Measurements from ENCODE around the gene MACROD2.
"Not testable (repeated sequence)": the region's sequence is repeated elsewhere in the genome, so short reads cannot be mapped to it uniquely, and the experiment has no call there.

MACROD2 gene

GRCh38 chr20:15515691-15516090, 1520.4 kb downstream of the MACROD2 start:
- DNase-seq (ENCODE audit: low read depth in 2 of 2), result no peak

DNA sequence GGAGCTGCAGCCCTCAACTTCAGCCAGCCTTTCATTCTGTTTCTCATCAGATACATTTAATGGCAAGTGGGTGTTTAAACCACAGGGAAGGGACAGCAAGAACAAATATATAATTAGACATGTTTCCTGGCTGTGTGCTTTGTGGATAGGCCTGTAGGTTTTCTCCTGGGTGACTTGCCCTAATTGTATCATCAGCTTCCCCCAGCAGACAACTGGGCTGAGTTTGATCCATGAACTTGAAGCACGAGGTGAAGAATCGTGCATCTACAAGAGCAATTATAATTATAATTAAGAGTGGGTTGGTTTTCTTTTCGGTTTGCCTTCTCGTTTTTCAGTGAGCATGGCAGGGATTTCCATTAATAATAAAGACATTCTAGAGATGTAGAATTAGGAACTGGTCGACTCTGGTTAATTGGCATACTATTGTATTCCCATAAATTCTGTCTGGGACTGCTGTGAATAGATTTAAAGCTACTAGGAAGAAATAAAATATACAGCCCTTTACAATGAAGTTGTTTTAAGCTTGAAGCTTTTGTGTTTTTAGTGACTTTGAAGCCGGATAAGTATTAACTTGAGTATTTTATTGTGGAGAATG, 1525.7 kb downstream of the MACROD2 start:
- DNase-seq (ENCODE audit: low read depth in 2 of 2), result no peak

DNA sequence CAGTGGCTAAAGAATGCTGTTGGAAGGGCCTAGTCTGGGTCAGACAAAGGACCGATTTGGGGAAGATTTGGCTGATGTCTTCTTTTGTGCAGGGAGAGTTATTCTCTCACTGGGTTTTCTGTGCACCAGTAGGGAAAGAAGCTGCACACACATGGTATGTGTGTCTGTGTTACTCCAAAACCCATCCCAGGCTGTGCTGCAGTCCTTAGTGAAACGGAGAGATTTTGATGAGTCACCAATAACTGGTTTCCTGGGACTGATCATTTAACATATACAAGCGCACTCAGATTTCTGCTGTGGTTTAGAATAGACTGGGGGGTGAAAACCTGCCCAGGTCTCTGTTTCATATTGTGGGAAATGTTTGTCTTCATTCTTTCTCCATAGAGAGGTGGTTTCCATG, 1528.1 kb downstream of the MACROD2 start:
- DNase-seq (ENCODE audit: low read depth in 2 of 2), result no peak

DNA sequence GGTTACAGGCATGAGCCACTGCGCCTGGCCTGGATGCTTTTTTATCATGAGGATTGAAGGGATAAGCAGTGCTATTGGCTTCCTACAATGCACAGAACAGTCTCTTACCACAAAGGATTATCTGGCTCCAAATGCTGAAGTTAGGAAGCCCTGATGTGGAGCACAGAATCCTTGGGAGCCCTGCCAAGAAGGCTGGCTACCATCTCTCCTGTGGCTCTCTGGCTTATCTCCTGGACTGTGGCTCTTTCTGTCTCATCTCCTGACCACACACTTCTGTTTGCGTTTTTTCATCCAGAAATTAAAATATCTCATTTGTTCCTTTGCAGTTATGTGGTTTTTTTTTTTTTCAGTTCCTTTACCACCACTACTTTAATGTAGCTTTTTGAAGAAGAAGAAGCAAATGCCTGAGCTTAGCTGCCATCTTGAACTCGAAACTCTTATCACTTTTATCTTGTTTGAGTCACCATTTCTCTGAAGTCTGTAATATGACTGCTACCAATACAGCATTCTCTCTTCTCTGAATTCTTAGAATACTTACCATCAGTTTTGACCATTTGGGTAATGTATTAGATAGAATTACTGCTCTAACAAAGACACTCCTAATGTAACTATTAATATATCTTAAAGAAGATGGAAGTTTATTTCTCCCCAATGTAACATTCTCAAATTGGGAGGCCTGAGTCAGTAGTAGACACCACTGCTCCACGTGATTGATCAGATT, 1533.2 kb downstream of the MACROD2 start:
- DNase-seq (ENCODE audit: low read depth in 2 of 2), result no peak

DNA sequence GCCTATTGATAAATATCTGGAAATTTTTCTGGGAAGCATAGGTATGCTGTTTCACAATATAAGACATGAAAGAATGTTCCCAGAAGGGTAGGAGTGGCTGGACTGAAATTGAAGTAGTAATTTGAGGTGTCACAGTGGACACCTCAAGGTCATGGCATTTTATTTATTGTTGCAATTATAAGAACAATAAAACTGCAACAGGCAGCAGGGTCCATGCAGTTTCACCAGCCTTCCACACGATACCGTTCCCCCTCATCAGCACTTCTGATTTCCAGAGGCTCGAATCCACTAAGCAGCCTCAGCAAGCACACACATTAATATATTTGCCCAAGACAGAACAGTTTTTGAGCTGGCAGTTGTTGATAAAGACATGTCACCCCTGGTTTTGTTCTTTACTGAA, 1540.5 kb downstream of the MACROD2 start:
- no peak for DNase-seq (ENCODE audit: low read depth in 2 of 2)

DNA sequence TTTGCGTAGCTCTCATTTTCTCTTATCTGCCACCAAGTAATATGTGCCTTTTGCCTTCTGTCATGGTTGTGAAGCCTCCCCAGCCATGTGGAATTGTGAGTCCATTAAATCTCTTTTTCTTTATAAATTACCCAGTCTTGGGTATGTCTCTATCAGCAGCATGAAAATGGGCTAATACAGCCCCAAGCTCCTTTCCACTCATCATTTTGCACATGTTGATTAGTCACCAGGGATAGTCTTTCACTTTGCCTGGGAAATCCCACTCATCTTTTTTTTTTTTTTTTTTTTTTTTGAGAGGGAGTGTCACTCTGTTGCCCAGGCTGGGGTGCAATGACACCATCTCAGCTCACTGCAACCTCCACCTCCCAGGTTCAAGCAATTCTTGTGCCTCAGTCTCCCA, 1541.9 kb downstream of the MACROD2 start:
- not testable (repeated sequence) for DNase-seq (ENCODE audit: low read depth in 2 of 2)

GRCh38 chr20:15542655-15543054, 1547.3 kb downstream of the MACROD2 start:
- DNase-seq (ENCODE audit: low read depth in 2 of 2), result no peak

- DNase-seq (ENCODE audit: low read depth in 2 of 2), result no peak
These were observed 1549.4 kb downstream of the MACROD2 start for GRCh38 chr20:15544742-15545141.

DNA sequence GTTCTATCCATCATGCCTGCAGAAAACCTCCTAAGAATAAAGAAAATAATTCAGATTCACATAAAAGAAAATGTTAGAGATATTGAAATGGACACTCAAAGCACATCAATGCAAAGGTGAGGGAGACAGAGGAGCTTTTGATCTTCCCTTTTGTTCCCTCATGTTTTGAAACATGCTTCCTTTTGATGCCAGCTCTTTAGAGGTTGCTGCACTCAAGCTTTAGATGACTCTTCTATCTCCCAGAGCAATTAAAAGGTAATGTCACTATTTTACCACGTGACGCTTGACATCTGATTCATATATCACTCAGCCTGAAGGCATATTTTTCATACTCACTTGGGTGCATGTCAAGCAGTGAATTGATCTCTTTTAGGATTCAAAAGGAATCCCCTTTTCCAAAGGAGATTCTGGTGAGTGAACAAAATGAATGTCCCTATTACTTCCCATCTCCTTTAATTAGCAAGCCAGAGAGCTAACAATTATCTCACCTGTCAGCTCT, 1551.3 kb downstream of the MACROD2 start:
- no peak for DNase-seq (ENCODE audit: low read depth in 2 of 2)

DNA sequence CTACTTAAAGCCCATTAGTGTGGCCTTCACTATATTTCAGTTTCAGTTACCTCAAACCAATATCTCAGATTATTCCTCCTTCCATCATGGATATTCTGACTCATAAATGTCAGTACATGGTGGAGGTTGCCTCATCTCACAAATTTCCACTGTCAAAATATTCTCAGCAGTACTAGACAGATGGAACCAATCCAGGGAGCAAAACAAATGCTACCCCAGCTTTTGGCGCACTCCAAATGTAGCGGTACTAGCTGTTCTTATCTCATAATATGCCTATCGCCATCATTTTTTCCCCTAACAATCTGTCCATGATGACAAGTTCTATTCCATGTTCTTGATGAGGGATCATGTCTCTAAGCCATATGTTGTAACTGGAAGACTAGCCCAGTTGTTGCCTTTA, 1551.8 kb downstream of the MACROD2 start:
- no peak for DNase-seq (ENCODE audit: low read depth in 2 of 2)

DNA sequence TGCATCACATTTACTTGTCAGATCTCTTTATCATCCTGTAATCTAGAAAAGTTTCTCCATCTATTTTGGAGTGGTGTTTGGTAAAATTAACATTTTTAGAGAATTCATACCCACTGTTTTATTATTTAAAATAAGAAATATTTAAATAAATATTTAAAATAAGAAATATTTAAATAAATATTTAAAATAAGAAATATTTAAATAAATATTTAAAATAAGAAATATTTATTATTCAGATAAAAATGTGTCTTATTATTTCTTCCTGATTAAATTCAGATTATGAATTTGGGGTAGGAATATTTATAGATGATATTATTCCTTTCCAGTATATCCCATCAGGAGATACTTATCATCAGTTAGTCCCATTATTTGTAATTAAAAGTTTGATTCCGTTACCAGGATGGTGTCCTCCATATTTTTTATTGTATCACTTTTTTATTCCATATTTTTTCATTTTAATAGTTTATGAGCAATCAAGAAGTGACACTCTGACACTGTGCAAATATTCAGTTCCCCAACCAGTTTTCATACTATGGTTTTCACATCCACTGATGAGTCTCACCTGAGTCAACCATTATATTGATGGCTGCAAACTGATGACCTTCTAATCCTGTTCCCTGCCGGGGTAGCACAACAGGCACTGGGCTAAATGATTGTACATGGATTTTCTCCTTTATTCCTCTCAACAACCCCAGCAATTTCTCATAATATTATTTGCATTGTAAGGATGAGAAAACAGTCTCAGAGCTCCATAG, 1555.0 kb downstream of the MACROD2 start:
- no peak for DNase-seq (ENCODE audit: low read depth in 2 of 2)

DNA sequence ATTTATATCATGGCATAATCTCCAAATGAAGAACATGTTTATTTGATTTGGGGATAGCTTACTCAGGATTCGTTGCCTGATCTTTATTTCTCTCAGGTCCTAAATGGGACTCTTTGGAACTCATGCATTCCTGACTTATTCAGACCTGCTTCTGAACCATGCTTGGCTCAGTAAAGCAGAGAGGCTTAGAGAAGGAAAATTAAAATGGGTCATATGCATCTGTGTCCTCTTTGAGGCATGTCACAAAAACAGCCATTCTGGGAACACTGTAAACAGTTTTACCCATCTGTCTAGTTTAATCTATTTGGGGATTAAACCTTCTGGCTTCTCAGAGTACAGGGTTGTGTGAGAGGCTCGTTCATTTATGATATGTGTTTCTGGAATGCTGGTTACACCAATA, 1560.6 kb downstream of the MACROD2 start:
- DNase-seq (ENCODE audit: low read depth in 2 of 2), result no peak

- no peak for DNase-seq (ENCODE audit: low read depth in 2 of 2)
These were observed 1561.6 kb downstream of the MACROD2 start for GRCh38 chr20:15556869-15557268.

- DNase-seq (ENCODE audit: low read depth in 2 of 2), result no peak
These were observed 1565.8 kb downstream of the MACROD2 start for GRCh38 chr20:15561070-15561569.

- no peak for DNase-seq (ENCODE audit: low read depth in 2 of 2)
These were observed 1566.5 kb downstream of the MACROD2 start for GRCh38 chr20:15561707-15562404.

GRCh38 chr20:15563836-15564235, 1568.5 kb downstream of the MACROD2 start:
- no peak for DNase-seq (ENCODE audit: low read depth in 2 of 2)

DNA sequence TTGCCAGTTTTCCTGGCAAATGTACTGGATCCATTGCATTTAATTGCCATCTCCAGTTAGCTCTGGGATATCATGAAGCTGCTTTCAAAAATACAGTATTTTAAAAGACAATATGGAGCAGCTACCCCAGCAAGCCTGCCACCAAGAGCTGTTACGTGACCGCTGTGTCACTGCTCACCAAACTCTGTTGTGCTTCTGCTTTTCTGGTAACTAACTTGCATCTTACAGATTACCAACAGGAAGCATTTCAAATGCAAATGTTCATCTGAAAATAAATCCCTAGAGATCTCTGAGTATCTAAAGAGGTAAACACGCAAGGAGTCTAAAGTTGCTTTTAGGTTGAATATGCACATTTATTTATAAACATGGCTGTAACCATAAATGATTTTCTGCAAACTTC, 1569.7 kb downstream of the MACROD2 start:
- no peak for DNase-seq (ENCODE audit: low read depth in 2 of 2)

GRCh38 chr20:15565786-15566185, 1570.5 kb downstream of the MACROD2 start:
- no peak for DNase-seq (ENCODE audit: low read depth in 2 of 2)

DNA sequence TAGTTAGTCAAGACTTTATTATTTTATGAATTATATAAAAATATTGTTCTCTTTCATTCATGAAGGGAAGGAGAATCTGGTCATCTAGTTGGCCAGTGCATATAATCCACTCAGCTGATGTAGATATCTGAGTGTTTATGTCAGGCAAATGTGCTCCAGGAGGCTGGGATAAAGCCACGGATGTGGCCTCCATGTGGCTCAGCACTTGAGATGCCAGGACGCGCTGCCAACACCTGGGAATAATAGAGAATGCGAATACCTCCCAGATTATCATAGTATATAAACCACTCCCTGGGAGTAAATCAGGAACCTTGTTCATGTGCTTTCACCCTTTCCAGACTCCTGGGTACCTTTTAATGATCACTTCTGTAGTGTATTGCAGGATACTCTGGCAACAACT, 1571.9 kb downstream of the MACROD2 start:
- no peak for DNase-seq (ENCODE audit: low read depth in 2 of 2)

DNA sequence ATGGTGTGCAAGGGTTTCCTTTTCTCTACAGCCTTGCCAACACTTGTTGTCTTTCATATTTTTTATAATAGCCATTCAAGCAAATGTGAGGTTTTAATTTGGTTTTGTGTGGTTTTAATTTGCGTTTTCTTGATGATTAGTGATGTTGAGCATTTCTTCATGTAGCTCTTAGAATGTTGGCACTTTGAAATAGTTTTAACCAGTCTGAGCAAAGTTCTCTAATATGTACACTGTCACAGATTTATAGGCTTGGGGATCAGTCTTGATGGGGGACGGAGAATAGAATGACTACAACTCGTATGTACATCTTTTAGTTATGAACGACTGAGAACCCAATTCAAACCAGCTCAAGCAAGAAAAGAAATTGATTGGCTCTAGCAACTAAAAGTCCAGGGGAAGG, 1574.8 kb downstream of the MACROD2 start:
- no peak for DNase-seq (ENCODE audit: low read depth in 2 of 2)

DNA sequence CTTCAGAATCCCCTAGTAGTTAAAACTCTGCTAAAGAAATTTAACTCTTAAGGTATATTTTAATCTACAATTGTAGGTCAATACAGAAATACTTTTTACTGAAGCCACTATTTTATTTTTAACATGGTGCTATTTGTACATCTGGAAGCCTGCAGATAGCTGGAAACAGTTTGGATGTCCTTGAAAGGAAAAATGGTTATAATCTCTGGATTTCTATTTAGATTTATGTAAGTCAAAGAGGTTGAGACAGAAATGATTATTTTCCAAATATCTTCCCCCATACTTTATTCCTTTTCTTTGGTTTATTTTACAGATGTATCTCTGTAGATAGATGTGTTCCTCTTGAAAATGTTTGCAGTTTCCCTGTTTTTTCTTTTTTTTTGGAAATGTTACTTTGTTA, 1575.7 kb downstream of the MACROD2 start:
- DNase-seq (ENCODE audit: low read depth in 2 of 2), result no peak

- no peak for DNase-seq (ENCODE audit: low read depth in 2 of 2)
These were observed 1579.9 kb downstream of the MACROD2 start for GRCh38 chr20:15575255-15575654.

All from stimulated activated CD8-positive, alpha-beta memory T cell treated with anti-CD3 and anti-CD28 coated beads, Interleukin-15, amount 100 ng/mL, for 48 hours (primary cell).